Erythroblast (primary cell): ENCODE results near the gene COQ8B.
"Not testable (repeated sequence)": the region's sequence is repeated elsewhere in the genome, so short reads cannot be mapped to it uniquely, and the experiment has no call there.

ENCODE experiments used
- GATA1 ChIP-seq: IDR thresholded peaks from 2 replicates; pipeline ENCODE4 v1.6.1; 2011; ENCODE audit warnings: low read depth, mild to moderate bottlenecking, control low read depth, low read length, moderate library complexity
- POLR2A ChIP-seq: IDR thresholded peaks from 2 replicates; pipeline ENCODE4 v1.6.1; 2011; ENCODE audit warnings: mild to moderate bottlenecking, low read length

- TF ChIP-seq POLR2A, GATA1: not testable (repeated sequence)
These were observed 66.6 kb downstream of the COQ8B start for GRCh38 chr19:40649903-40650675.
